Activated CD4-positive, alpha-beta T cell treated with anti-CD3 and anti-CD28 coated beads for 1 hour (primary cell): ENCODE measurements around the gene LRCOL1.

Source experiments
- DNase-seq: peaks from one replicate; pipeline ENCODE4 v3.0.0-alpha.2; 2020

LRCOL1 gene

GRCh38 chr12:132610051-132610759 is at the start of gene LRCOL1:
LRCOL1 (minus strand) TSS chr12:132610582; CDS start chr12:132606251, 4,331 bp downstream.
- DNase-seq, result no peak

DNA sequence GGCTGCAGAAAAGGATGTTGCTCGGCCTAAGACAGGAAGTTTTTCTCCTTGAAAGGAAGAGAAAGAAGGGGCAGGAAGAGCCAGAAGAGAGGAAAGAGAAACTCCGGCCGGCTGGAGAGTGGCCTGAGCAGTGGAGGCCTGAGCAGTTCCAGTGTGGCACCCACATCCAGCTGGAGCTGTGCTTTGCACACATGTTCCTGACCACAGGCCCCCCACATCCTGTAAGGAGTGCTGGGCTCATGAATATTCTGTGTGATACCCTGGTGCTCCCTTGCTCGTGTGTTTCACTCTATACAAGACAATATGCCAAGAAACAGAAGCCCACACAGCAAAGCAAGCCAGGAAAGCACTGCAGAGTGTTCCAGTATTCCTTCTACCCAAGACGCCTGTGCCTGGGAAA is 49.7 kb upstream of the LRCOL1 start:
- no peak for DNase-seq

DNA sequence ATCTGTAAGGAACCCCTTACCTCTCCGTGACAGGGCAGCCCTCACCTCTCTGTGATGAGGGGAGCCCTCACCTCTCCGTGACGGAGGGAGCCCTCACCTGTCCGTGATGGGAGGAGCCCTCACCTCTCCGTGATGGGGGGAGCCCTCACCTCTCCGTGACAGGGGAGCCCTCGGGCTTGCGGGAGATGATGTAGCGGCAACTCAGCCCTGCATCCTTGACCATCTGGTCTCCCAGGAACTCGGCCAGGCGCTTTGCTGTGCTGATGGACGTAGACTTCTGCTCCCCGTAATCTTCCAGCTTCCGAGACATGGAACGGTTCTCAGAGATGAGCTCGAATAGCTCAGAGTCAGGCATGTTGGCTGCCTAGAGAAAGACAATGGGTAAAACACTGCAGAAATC is 48.8 kb upstream of the LRCOL1 start:
- no peak for DNase-seq

GRCh38 chr12:132658149-132658894 is 47.9 kb upstream of the LRCOL1 start:
- DNase-seq, result no peak

DNA sequence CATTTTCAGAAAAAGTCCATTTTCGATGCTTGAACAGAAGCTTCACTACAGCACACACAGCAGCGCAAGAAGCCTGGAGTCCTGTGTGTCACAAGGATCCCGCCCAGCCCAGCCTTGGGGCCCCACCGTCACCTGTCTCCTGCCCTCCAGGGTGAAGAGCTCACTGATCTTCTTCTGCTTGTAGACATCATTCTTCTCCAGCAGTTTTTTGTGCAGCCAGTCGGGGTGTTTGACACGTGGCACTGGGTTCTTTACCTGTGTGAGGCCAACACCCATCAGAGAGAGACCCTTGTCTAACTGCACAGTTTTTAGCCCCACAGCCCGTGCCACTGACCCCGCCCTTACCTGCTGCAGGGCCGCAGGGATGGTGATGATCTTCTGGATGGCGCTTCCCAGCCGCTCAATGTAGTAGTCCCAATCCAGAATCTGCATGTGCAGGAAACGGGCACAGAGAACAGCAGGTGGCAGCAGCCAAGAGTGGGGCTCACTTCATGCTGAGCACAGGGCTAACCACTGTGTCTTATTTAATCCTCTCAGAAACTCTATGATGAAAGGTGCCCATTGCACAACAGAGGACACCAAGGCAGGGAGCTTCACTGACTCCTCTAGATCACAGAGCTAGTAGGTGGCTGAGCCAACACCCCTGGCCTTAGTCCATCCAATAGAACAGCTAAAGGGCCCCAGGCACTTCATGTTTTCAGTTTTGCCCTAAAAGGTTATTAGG is 46.8 kb upstream of the LRCOL1 start:
- no peak for DNase-seq

DNA sequence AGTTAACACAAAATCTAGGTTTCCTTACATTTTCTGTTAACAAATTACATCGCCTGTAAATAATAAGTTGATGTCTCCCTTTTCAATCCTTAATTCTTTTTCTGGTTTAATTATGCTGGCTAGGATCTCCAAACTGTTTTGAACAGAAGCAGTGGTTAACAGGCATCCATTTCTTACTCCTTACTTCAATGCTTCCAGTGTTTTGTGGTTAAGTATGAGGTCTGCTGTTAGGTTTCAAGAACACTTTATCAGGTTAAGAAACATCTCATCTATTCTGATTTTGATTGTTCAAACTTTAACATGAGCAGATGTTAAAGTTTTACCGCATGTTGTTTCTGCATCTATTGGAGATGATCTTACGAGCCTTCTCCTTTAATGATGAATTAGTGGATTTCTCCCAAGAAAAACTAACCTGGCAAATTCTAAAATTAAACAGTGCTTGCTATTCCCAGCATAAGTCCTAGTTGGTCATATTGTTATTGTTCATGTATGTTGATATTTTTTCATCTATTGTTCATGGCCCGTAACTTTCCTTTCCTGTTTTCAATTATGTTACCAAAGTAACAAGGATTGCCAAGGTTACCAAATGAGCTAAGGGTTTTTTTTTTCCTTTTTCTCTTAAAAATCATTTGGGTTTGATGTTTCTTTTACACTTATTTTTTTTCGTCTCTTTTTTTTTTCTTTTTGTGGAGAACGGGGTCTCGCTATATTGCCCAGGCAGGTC is 43.3 kb upstream of the LRCOL1 start:
- no peak for DNase-seq

DNA sequence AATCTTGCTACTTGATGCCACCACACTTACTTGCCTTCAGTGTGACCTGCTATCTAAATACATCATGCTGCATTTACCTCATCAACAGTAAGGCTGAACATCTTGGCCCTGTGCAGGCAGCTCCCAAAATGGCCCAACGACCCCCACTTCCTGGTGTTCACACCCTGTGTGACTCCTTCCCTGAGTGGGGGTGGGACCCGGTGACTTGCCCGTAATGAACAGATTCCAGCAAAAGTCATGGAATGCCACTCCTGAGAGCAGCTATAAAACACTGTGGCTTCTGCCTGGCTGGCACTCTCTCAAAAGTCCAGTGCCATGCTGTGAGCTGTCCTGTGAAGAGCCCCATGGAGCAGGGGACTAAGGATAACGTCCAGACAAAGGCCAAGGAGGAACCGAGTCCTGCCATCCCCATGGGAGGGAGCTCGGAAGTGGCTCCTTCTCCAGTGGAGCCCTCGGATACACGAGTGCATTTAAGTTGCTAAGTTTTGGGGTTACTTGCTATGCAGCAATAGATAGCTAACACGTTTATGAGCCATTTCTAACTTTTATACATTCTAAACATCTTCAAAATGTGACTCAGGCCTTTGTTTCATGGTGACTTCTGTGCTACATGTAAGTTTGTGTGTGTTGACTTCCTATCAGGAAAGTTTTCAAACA is 41.2 kb upstream of the LRCOL1 start:
- DNase-seq, result no peak

DNA sequence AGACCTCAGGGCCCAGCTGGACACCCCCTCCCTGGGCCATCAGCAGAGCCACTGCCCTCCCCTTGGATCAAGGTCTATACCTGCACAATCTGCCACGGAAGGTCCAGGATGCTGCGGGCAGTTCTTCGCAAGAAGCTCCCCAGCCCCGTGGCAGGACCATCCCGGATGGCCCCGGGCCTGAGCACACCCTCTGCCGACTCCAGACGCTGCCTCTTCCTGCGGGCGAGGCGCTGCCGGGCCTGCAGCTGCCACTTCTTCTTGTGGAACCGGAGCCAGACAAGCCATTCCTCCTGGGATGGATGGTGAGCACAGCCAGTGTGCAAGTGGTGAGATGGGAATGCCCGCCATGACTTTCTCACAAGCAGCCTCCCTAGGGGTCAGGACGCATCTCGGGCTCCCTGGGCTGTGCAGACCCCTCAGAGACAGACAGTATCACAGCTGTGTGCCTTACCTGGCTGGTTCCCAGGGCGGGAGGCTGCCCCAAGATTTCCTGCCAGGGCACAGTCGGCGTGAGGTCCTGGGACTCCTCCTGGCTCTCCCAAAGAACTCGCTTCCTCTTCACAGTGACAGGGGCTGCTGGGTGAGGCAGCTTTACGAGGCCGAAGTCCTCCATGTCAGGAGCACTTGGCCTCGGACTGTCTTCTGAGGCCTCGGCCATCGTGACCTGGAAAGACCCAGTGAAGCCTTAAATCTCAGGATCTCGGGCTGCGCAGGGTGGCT is 39.0 kb upstream of the LRCOL1 start:
- no peak for DNase-seq

DNA sequence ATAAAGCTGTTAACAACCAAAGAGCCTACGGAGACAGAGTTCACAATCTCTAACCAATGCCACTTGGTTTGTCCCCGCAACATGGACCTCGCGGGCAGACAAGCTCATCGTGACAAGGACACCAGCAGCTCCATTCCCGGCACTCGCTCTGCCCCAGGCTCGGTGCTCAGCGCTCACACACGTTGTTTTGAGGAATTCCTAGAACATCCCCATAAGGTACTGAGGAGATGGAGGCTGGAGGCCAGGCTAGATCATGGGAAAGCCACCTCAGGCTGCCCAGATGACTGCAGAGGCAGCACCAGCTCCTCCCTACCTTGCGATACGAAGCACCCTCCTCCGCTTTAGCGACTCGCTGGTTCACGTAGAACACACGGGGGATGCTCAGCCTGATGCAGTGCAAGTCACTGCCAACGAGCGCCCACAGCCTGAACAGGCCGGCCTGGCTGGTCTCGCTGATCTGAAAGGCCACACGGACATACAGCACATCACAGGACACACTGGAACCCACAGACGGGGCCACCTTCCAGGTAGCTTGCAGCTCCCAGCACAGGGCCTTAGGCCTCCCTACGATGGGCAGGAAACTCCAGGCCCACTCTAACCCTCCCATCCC is 38.3 kb upstream of the LRCOL1 start:
- DNase-seq, result no peak

DNA sequence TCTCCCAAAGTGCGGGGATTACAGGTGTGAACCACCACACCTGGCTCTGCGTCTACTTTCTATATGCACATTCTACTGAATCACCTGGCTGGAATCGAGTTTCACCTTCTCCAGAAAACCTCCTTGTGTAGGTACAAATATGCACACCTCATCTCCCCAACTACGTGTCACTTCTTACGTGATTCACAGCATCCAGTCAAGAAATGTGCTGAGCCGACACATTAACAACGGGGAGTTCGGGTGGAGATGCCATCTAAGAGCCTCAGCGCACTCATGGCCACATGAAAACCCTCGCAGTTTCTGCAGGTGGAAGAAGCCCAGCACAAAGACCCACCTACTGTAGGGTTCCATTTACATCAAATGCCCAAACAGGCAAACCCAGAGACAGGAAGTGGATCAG is 37.5 kb upstream of the LRCOL1 start:
- DNase-seq, result no peak

GRCh38 chr12:132646850-132647249 is 36.5 kb upstream of the LRCOL1 start:
- DNase-seq, result no peak

GRCh38 chr12:132642846-132643835 is 32.8 kb upstream of the LRCOL1 start:
- DNase-seq, result no peak

GRCh38 chr12:132641811-132642650 is 31.6 kb upstream of the LRCOL1 start:
- no peak for DNase-seq

- no peak for DNase-seq
Measured at GRCh38 chr12:132640936-132641335, 30.6 kb upstream of the LRCOL1 start.

- no peak for DNase-seq
Measured at GRCh38 chr12:132639956-132640520, 29.7 kb upstream of the LRCOL1 start.

DNA sequence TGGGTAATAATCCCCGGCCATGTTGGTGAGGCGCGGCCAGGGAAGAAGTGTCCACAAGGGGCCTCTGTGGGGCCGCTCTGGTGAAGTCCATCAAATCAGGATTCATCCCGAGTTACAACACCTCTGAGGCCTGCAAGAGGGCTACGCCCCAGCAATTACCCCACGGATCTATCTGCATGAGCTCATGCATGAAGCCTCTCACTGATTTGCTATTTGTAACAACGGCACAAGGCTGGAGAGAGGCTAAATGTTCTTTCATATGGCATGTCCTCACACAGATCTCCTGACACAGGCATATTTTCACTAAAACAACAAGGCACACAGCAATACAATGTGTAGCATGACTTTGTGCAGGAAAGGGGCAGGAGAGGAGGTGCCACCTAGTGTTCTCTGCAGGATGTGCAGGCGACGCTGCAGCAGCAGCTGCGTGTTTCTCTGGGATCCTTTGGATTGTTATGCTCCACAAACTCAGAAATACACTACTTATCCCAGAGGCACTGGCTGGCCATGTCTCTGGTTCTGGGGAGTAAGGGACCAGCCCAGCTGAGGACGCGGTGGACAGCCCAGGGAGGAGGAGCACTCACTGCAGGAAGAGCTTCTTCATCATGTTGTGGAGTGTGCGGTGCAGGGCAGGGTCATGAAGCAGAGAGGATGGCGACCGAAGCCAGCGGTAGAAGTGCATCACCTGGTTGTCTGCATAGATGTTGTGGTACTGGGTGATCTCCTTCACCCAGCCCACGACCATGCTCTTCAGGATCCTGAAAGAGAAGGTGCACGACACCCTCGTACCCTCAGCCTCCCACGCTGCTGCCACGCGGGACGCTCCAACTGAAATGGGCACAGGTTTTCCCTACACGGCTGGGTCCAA is 28.4 kb upstream of the LRCOL1 start:
- DNase-seq, result no peak

GRCh38 chr12:132637811-132638210 is 27.4 kb upstream of the LRCOL1 start:
- DNase-seq, result no peak
